ENCODE results near the gene GFI1. TPM values are rescaled to one million over a fixed set of nuclear protein-coding genes. Genes with fewer than 3 reads are reported as not detected.

GFI1 gene
- total and polyA plus RNA-seq, 2 experiments from 2014 or later, result 0.21 TPM; not detected in 1

GRCh38 chr1:92442351-92442750 is 44.4 kb downstream of the GFI1 start (continued):
- TF ChIP-seq REST (IDR thresholded peaks at IDR 0.05; ENCODE audit: unreplicated experiment) (no peak), EZH2phosphoT487 (IDR thresholded peaks at IDR 0.05; ENCODE audit: unreplicated experiment) (no peak), EZH2 (IDR thresholded peaks at IDR 0.05; ENCODE audit: low read depth, unreplicated experiment) (no peak), ZNF331 (CRISPR knock-in tag; IDR thresholded peaks at IDR 0.05; ENCODE audit: low read depth) (no peak), ZNF114 (CRISPR knock-in tag; IDR thresholded peaks at IDR 0.05) (no peak), STAT1 (IDR thresholded peaks at IDR 0.05; ENCODE audit: unreplicated experiment) (no peak), ETS1 (IDR thresholded peaks at IDR 0.05) (no peak), CTCF (conservative IDR thresholded peaks at IDR 0.05; ENCODE audit: low read depth in 2 of 2) (no peak)

- Histone ChIP-seq H4K20me1 (replicated peaks; ENCODE audit: insufficient read depth) (no peaks in the 10 kb centered on the region), H3K4me2 (peak overlapping the region; percentile 58), H3K4me3 (peak overlapping the region; percentile 36), H3K27me3 (ENCODE audit: insufficient read depth) (no peaks in the 10 kb centered on the region), H3K79me2 (replicated peaks; ENCODE audit: insufficient read depth) (no peaks in the 10 kb centered on the region), H3K9me2 (ENCODE audit: insufficient read depth) (no peaks in the 10 kb centered on the region; the same call in 1 of the 2 replicates), H2AFZ (peak overlapping the region; percentile 80), H3F3A (replicated peaks; ENCODE audit: low read depth) (no peaks in the 10 kb centered on the region), H3K4me1 (ENCODE audit: insufficient read depth) (no peaks in the 10 kb centered on the region; the same call in 1 of the 2 replicates), H3K27ac (ENCODE audit: low read depth) (peak overlapping the region; percentile 85), H3K36me3 (ENCODE audit: insufficient read depth) (no peaks in the 10 kb centered on the region)
- Mint-ChIP-seq H3K9me3 (peaks cover 7% of the 10 kb centered on the region), H3K4me3 (peak overlapping the region; percentile 7; the same call in 1 of the 3 replicates), H3K27ac (peak overlapping the region; percentile 56; the same call in 1 of the 2 replicates), H3K27me3 (ENCODE audit: insufficient read depth, low read depth, poor library complexity) (peaks cover 6% of the 10 kb centered on the region), H3K36me3 (ENCODE audit: low read depth) (peaks cover 3% of the 10 kb centered on the region; the same call in 2 of the 3 replicates), H3K4me1 (peaks cover 14% of the 10 kb centered on the region)
- DNase-seq (ENCODE audit: low spot score) (peak; percentile 87), ATAC-seq (peak; percentile 97)
- TF ChIP-seq POLR2AphosphoS5 (IDR thresholded peaks at IDR 0.05; ENCODE audit: low read depth) (peak; percentile 69), ZNF114 (CRISPR knock-in tag; IDR thresholded peaks at IDR 0.05) (no peak), EZH2phosphoT487 (IDR thresholded peaks at IDR 0.05; ENCODE audit: unreplicated experiment) (no peak), ZNF462 (CRISPR knock-in tag; IDR thresholded peaks at IDR 0.05) (no peak), JUNB (IDR thresholded peaks at IDR 0.05; ENCODE audit: unreplicated experiment) (no peak)
These were observed 44.9 kb downstream of the GFI1 start for GRCh38 chr1:92441697-92442342.
